A549 treated with DMSO at 1 μM for 4 hours (cell line): ENCODE results near the gene TAF9. TPM values are rescaled to one million over a fixed set of nuclear protein-coding genes. Genes with fewer than 3 reads are reported as not detected.

Experiments used
- total RNA-seq: library from RNA; stranded (reverse); fragments of 200-300 nt; extraction: Qiagen RNA extraction; gene quantifications from 5 replicates; pipeline ENCODE4 v1.2.3, GENCODE V29; 2022; ENCODE audit warnings: low read depth

Gene TAF9
- 123 to 139 TPM (median 134 TPM) in 5 replicates for total RNA-seq

GRCh38 chr5:69369340-69370121 lies at the start of gene TAF9, which contains the start of the genes AK6 and RAD17:
Gene TAF9, minus strand, starts transcription at chr5:69369520. Its CDS starts 3,783 bp downstream, at chr5:69365737.
Gene AK6, minus strand, starts transcription at chr5:69369520. Its CDS starts 30 bp downstream, at chr5:69369490.
Gene RAD17, plus strand, starts transcription at chr5:69369818. Its CDS starts 2,391 bp downstream, at chr5:69372209.

GRCh38 chr5:69414885-69415583 lies 45.7 kb upstream of the TAF9 start, which contains the start of gene MARVELD2:
Gene MARVELD2, plus strand, starts transcription at chr5:69415116. Its CDS starts 4,270 bp downstream, at chr5:69419386.

Other genes starting within 250 kb of the TAF9 start
- 272 to 291 TPM (median 279 TPM) in 5 replicates for gene CCNB1, start 202.4 kb downstream of the TAF9 start, total RNA-seq
- 23.1 to 31.0 TPM (median 29.2 TPM) in 5 replicates for gene CENPH, start 179.9 kb downstream of the TAF9 start, total RNA-seq
- 59.0 to 67.7 TPM (median 63.7 TPM) in 5 replicates for gene CDK7, start 134.6 kb downstream of the TAF9 start, total RNA-seq
- 2.3 to 4.2 TPM (median 4.1 TPM) in 5 replicates for gene CCDC125, start 36.7 kb downstream of the TAF9 start, total RNA-seq
- 33.7 to 60.6 TPM (median 53.2 TPM) in 5 replicates for gene AK6, start within 50 bp of the TAF9 start, total RNA-seq
- gene RAD17, start 298 bp upstream of the TAF9 start, total RNA-seq, result 13.0 to 16.8 TPM (median 15.8 TPM) in 5 replicates
- 2.6 to 3.5 TPM (median 2.8 TPM) in 5 replicates for gene MARVELD2, start 45.6 kb upstream of the TAF9 start, total RNA-seq
- 11.7 to 16.0 TPM (median 12.9 TPM) in 5 replicates for gene OCLN, start 123.3 kb upstream of the TAF9 start, total RNA-seq
- 34.5 to 40.3 TPM (median 37.6 TPM) in 5 replicates for gene GTF2H2C, start 190.7 kb upstream of the TAF9 start, total RNA-seq